ENCODE measurements around the gene MYO1E.
A peak's percentile ranks its signal among the peaks of the same experiment; 100 is the strongest.

Gene MYO1E

GRCh38 chr15:59180945-59181600 is 191.6 kb downstream of the MYO1E start:
- H3K4me3 ChIP-seq (ENCODE audit: low read depth, low read length): no peak overlapping the region
- DNase-seq (ENCODE audit: low read depth): no peak
- no peak for TF ChIP-seq CTCF (IDR thresholded peaks at IDR 0.05; ENCODE audit: low read depth, low read length, missing control alignments)

GRCh38 chr15:59179717-59180116 is 193.0 kb downstream of the MYO1E start:
- no peak overlapping the region for H3K4me3 ChIP-seq (ENCODE audit: low read depth, low read length)
- DNase-seq (ENCODE audit: low read depth): no peak
- no peak for TF ChIP-seq CTCF (IDR thresholded peaks at IDR 0.05; ENCODE audit: low read depth, low read length, missing control alignments)

- DNase-seq (ENCODE audit: low read depth): no peak
- no peak for TF ChIP-seq CTCF (IDR thresholded peaks at IDR 0.05; ENCODE audit: low read depth, low read length, missing control alignments)
- H3K4me3 ChIP-seq (ENCODE audit: low read depth, low read length): no peak overlapping the region
These were observed 194.4 kb downstream of the MYO1E start for GRCh38 chr15:59178151-59178695.

- DNase-seq (ENCODE audit: low read depth): no peak
- no peak overlapping the region for H3K4me3 ChIP-seq (ENCODE audit: low read depth, low read length)
- TF ChIP-seq CTCF (IDR thresholded peaks at IDR 0.05; ENCODE audit: low read depth, low read length, missing control alignments): no peak
These were observed 195.4 kb downstream of the MYO1E start for GRCh38 chr15:59177317-59177660.

- DNase-seq (ENCODE audit: low read depth): no peak
- TF ChIP-seq CTCF (IDR thresholded peaks at IDR 0.05; ENCODE audit: low read depth, low read length, missing control alignments): no peak
- H3K4me3 ChIP-seq (ENCODE audit: low read depth, low read length): no peak overlapping the region
These were observed 195.9 kb downstream of the MYO1E start for GRCh38 chr15:59176653-59177316.

- TF ChIP-seq CTCF (IDR thresholded peaks at IDR 0.05; ENCODE audit: low read depth, low read length, missing control alignments): peak; percentile 70
- peak; percentile 37 for DNase-seq (ENCODE audit: low read depth)
- no peak overlapping the region for H3K4me3 ChIP-seq (ENCODE audit: low read depth, low read length)
These were observed 197.5 kb downstream of the MYO1E start for GRCh38 chr15:59174835-59175831.
